SK-MEL-5 (cell line): ENCODE measurements around the gene UBE2D3. TPM values are rescaled to one million over a fixed set of nuclear protein-coding genes. Genes with fewer than 3 reads are reported as not detected.
"Not testable (repeated sequence)": the region's sequence is repeated elsewhere in the genome, so short reads cannot be mapped to it uniquely, and the experiment has no call there.

Experiments
- DNase-seq: peaks from one replicate; pipeline ENCODE4 v3.0.0-alpha.2; 2016; ENCODE audit warnings: low read depth, low spot score
- in situ Hi-C: cut with HindIII; loops from 2 replicates; pipeline ENCODE4 v1.10.0; 2016; ENCODE audit warnings: low sequenced_read_pairs, high pct_unique_total_duplicates, low pct_unique_long_range_greater_than_20kb
- total RNA-seq: library from RNA; depleted of rRNA; stranded (reverse); fragments of >200 nt; shearing (Covaris generic); gene quantifications from 2 replicates; pipeline ENCODE4 v1.2.3, GENCODE V29; 2014

The UBE2D3 gene
- total RNA-seq, 1 experiment from 2014 or later: 353 TPM

DNA sequence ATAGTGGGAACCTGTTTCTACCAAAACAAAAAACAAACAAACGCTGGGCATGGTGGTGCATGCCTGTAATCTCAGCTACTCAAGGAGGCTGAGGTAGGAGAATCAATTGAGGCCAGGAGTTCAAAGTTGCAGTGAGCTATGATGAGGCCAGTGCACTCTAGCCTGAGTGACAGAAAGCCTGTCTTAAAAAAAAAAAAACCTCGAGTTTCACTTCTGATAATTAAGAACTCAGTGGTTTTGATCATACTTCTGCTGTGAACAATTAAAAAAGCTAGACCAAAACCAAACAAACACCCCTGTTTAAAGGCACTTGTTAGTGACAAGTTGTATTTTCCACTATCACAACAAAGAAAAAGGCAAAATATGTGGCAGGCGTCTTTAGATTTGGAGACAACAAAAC is 15.0 kb upstream of the UBE2D3 start:
- DNase-seq: no peak
- in situ Hi-C loops: no loop called here

DNA sequence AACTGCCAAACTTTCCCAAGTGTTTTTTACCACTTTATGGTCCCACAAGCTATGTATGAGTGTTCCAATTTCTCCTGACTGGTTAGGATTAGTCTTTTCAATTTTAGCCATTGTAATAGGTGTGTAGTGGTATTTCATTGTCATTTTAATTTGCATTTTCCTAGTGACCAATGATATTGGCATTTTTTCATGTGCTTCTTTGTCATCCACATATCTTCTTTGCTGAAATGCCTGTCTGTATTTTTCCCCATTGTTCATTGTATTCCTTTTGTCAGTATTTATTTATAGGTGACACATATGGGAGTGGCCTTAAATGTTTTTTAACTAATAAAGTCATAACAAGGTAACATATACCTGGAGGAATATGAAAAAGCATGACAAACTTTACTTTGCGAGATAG is 9.2 kb upstream of the UBE2D3 start:
- in situ Hi-C loops: no loop called here
- DNase-seq: no peak

DNA sequence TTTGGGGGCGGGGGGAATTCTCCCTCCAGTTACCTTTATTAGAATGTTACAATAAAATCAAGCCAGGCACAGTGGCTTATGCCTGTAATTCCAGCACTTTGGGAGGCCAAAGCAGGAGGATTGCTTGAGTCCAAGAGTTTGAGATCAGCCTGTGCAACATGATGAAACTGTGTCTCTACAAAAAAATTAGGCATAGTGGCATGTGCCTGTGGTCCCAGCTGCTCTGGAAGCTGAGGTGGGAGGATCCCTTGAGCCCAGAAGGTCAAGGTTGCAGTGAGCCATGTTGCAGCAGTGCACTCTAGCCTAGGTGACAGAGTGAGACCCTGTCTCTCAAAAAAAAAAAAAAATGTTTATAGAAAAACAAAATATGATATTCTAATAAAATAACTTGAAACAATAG is 5.3 kb upstream of the UBE2D3 start:
- DNase-seq: no peak
- in situ Hi-C loops: no loop called here

DNA sequence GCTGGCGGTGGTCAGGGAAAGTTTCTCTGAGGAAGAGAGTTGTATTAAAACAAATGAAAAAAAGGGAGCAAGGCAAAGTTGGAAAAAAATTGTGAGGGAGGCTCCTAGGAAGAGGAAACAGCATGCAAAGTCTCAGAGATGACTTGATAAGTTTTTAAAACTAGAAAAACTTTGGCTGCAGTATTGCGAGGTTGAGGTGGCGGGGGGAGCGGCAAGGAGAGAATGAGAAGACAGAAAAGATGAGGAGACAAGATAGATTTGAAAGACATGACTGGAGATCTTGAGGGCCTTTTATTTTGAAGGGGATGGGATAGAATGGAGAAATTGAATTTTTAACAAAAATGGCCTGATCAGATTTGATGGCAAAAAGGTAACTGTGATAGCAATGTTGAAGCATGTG is 4.8 kb upstream of the UBE2D3 start:
- in situ Hi-C loops: no loop called here
- no peak for DNase-seq

DNA sequence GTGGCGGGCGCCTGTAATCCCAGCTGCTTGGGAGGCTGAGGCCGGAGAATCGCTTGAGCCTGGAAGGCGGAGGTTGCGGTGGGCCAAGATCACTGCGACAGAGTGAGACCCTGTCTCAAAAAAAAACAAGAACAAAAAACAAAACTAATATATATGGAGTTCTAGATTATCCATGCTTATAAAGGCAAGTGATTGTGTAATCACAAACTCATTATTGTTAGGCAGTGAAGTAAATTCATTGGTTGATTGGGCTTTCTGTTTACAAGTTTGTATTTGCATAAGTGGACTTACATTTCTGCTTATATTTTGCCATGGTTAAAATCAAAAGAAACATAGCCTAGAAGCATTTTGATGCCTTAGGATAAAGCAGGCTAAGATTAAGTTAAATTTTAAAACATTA is 2.5 kb upstream of the UBE2D3 start:
- DNase-seq: no peak
- in situ Hi-C loops: no loop called here

DNA sequence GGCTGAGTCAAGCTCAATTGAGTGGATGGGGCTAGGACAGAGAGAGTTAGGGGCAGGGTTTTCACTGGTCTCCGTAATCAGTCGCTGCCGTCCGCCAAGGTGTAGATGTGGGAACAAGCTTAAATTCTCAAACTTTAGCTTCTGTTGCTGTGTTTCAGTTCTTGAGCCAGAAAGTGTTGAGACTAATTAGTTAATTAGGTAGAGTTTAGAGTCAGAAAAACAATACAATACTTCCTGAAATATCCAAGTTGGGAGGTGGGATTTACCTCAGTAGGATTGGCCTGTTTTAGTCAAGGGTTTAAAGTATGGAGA is 1.1 kb upstream of the UBE2D3 start:
- in situ Hi-C loops: no loop called here
- no peak for DNase-seq

DNA sequence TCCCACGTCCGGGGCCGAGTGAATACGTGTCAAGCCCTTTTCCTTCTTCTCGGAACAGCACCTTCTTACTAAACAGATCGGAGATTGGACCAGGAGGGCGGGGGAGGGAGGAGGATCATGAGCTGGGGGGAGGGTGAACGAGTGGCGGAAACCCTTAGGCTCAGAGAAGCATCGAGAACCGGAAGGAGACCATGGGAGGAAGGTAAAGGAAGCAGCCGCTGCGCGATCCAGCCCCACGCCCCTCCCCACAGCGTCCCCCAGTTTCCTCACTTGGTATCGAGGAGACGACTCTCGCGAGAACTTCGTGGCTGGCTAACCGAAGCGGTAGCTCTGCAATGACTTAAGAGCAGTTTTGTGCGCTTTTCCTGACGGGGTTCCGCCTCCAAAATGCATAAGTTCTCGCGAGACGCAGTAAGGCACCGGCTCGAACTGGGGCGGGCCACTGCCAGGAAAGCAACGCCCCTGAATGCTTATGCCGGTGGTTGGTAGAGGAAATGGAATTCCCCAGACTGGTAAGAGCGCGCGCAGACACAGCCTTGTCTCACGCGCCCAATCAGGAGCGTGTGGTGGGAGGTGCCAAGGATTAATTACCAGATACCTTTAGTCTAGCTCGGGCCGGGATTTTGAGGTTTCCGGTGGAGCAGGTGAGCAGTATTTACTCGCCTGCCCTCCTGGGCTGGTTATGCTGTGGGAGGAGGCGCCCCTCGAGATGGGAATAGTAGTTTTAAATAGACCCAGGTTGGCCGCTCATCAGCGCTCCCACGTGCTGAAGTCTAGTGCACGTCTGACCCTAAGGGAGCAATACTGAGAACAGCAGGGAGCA is 534 bp upstream of the UBE2D3 start:
- in situ Hi-C loops: no loop called here
- DNase-seq: peak; percentile 99

DNA sequence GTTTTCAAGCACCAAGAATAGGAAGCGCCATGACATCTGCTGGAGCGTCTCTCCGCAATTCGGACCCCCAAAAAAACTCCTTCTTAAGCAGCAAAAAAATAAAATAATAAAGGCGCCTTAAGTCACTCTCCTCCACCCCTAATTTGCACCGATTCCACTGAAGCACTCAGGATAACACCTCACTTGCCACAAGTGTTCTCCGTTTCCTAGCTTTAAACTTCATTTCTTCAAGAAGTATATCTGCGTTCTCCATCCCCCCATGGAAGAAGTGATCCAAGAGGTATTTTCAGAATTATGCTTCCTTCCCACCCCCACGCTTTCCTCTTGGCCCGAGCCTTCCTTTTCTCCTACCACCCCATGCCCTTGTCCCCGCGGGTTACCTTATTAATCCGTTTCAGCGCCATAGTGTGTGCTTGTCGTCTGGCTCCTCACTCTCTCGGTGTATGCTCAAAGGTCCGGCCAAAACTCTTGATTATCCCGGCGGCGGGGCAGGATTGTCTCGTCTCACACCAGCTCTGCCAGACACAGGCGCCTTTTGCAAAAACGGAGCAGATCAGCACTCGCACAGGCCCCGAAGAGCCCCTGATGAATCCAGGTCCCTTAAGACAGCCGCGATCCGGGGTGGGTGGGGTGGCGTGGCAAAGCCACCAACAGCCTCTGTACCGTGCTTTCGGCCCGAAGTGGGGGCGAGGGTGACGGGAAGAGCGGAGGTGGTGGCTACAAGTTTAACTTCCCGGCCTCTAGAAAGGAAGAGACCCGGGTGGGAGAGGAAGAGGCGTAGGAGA is 1.1 kb downstream of the UBE2D3 start:
- in situ Hi-C loops: no loop called here
- DNase-seq: no peak

DNA sequence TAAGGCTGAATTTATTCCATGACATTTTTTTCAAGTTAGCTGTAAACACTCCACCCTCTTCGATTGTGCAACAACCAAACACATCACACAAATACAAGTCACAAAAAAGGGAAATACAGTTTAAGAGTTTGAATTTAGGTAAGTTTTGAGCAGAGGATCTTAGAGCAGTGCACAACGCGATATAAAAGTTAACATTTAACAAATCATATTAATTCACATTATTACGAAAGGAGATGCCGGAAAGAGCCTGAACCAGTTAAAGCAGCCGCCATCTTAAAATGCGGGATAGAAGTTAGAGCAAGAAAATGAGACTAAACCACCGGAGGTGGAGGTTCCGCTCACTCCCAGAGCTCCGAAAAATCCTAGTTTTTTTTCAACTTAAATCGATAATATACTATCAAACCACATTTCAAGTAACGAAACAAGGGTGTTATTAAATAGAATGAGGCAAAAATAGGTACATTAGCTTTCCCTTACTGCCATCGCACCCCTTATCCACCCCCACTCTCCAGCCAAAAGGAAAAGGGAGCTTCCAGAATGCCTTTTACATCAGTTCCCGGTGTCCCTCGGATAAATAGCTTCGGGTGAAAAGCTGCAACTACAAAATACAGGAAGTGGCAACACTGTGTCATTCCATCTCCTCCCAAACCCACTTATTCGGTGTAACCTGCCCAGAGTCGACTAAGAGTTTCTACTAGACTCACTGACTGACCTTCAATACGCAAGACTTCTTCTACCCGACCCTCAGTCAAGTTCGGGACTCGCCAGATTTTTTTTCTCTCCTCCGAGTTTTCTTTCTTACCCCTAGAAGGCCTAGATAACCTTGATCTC is 1.9 kb downstream of the UBE2D3 start:
- DNase-seq: peak; percentile 53
- in situ Hi-C loops: no loop called here

DNA sequence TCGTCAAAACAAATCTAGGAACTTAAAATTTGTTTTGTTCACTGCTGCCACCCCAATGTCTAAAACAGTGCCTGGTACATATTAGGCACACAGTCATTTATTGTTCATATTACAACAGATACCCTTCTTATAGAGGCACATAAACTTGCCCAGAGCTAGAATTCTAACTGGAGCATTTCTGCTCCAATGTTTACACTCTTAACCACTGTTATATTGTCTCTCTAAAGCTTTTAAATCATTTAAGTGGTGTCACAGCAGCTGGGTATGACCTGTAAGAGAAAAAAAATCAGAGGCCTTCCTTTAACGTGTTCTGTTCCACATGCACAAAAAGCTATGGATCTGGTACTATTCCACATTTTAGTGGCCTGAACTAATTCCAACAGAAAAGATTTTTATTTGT is 3.0 kb downstream of the UBE2D3 start:
- in situ Hi-C loops: no loop called here
- DNase-seq: no peak

DNA sequence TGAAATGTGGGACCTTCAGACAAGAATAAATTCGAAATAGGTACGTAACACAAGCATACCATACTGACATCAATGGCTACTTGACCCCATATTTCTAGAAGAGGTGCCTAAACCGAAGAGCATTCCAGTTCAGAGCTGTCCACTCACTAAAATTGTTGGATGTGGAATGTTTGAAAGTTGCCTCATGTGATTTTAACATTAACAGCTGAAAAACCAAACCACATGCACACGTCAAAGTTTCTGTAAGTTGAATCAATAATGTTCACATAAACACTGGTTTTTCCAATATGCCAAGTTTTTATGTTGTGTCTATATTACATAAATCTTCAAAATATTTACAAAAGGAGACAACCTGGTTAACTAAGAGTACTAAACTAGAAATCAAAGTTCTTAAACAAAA is 3.5 kb downstream of the UBE2D3 start:
- DNase-seq: no peak
- in situ Hi-C loops: no loop called here

DNA sequence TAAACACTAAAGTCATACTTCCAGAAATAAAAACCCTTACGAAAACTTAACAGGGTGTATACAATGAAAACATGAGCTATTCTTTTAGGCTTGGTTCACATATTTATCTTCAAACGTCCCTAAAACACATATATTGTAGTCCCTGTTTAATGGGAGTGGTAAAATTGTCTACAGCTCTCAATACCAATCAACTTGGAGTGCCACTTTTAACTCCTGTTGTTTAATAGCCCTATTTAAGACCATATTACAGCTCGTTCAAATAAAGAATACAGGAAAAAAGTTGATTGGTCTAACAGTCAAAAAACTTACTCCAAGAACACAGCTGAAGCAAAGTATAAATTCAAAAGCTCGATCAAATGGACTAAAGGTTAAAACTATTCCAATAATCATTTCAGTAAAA is 3.9 kb downstream of the UBE2D3 start:
- in situ Hi-C loops: no loop called here
- no peak for DNase-seq

DNA sequence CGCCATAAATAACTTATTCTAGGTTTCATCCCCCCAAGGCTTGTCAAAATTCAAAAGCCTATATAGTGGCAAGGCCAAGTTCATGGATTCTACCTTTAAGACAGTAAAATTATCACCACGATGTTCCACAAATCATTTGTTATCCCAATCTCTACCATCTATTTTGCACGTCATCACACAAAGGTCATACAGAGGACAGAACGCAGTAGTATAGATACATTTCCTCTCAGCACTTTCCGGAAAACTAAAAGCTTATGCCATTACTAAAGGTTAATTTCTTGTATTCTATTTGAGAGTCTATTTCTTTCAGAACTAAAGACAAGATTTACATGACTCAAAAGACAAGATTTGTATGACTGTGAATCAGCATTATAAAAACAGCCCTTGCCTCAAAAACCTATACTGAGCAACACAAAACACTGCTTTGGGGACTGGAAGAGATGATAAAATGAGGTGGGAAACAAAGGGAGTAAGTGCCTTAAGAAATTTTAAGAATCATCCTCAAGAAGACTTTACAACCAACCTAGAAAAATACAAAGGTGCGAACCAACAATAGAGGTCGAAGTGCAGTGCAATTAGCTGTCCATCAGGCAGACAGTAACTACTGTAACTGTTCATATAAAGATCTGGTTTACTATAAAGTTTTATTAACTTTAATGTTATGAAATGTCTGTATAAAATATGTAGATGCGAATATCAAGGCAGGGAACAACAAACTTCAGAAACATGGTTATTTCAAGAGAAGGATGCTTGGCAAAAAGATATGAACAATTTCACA is 7.6 kb downstream of the UBE2D3 start:
- in situ Hi-C loops: no loop called here
- DNase-seq: no peak

DNA sequence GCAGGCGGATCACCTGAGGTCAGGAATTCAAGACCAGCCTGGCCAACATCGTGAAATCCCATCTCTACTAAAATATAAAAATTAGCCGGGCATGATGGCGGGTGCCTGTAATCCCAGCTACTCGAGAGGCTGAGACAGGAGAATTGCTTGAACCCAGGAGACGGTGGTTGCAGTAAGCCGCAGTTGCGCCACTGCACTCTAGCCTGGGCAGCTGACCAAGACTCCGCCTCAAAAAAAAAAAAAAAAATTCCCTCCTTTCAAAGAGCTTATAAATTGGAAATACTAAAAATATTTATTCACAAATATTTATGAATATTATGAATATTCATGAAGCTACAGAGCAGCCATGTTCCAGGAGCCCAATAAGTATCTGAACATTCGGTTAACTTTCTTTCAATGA is 8.3 kb downstream of the UBE2D3 start:
- in situ Hi-C loops, DNase-seq: not testable (repeated sequence)

DNA sequence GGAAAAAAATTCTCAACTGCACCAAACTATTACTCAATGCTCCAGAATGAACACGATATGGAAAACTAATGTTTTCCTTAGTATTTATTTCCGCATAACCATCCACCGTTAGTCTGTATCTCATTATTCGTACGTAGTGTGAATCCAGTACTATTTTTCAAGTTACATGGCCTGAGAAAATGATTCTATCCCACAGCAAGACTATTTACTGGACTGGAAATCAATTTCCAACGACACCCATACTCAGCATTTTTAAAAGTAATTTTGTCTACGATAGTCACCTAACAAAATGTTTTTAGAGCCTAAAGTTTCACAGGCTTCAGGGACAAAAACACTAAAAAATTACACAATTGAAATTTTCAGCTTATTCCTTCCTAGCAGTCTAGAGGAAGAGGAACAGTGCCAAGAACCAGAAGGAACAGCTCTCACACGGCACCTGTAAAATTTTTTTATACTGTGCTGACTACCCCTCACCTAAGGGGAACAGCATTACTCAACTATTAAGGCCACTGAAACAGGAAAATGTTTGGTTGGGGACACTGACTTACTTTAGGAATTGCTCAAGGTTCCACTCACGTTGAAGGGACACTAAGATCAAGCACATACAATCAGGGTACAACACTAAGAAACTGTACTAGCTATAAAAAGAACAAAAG is 9.6 kb downstream of the UBE2D3 start:
- DNase-seq: no peak
- in situ Hi-C loops: no loop called here

DNA sequence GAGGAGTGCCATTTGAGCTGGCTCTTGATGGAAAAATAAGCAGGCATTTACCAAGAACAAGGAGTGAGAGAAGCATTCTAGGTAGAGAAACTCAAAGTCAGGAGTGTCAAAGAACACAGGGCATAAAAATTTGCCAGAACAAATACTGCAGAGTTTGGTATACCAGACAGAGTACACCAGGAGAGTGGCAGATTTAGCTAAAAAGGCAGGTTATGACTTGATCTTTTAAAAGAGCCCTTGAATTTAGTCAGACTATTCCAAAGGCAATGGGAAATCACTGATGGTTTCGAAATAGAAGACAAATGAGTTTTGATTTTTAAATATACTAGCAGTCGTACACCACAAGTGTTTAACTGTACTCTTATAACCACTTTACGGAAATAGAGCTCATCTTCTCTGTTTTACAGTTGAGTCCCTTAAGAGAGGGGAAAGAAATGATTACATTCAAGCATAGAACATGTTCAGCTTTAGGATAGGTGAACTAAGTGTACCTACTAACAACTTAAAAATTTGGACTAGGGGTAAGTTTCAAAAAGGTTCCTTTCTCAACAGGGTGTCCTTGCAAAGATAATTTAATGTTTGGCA is 10.2 kb downstream of the UBE2D3 start:
- in situ Hi-C loops: no loop called here
- DNase-seq: no peak

DNA sequence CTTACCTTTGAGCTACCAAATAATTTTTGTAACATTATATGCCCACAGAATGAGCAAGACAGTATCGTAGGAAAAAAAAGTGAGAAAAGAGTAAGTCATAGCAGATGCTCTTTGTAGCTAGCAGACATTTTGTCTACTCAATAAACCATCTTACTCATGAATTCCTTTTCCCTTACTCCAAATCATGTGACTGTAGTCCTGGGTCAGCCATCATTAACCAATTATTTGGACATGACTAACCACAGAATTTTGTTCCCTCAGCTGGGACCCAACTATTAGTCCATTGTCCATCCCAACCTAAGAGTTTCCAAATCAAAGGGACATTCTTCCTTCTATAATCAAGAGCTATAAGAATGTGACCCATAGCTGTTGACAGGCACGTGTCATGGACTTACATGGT is 11.4 kb downstream of the UBE2D3 start:
- in situ Hi-C loops: no loop called here
- DNase-seq: peak; percentile 67
